HCT116 (cell line): ENCODE data around the gene SLC22A12.

Experiments used
- CEBPB ChIP-seq: IDR thresholded peaks from 2 replicates; pipeline ENCODE4 v1.6.1; 2012; ENCODE audit warnings: low read depth
- CTCF ChIP-seq, 3 experiments: fragments of 200-600 bp in 1 of 3; sonication (generic) in 1 of 3; IDR thresholded peaks in 2 of 3; conservative IDR thresholded peaks in 1 of 3; 2 replicates each; pipeline ENCODE4 v1.5.1; 2012 to 2017; ENCODE audit warnings: low read depth in 2 of 3, low read length in 2 of 3, antibody characterized with exemption in 1 of 3, borderline replicate concordance in 1 of 3, control low read depth in 1 of 3, mild to moderate bottlenecking in 1 of 3, mixed read lengths in 1 of 3, mixed run types in 1 of 3, moderate library complexity in 1 of 3; ENCODE audit not compliant: insufficient read depth in 1 of 3
- EZH2 ChIP-seq: fragments of 200-600 bp; sonication (generic); IDR thresholded peaks from 2 replicates; pipeline ENCODE4 v1.6.1; 2017; ENCODE audit warnings: antibody characterized with exemption, mixed run types
- EZH2phosphoT487 ChIP-seq: fragments of 200-600 bp; IDR thresholded peaks from 2 replicates; pipeline ENCODE4 v1.6.1; 2018; ENCODE audit warnings: antibody characterized with exemption, borderline replicate concordance
- FOSL1 ChIP-seq: IDR thresholded peaks from 2 replicates; pipeline ENCODE4 v1.6.1; 2012; ENCODE audit warnings: low read depth
- JUND ChIP-seq: IDR thresholded peaks from 2 replicates; pipeline ENCODE4 v1.6.1; 2012
- POLR2A ChIP-seq: IDR thresholded peaks from 2 replicates; pipeline ENCODE4 v1.7.0; 2011; ENCODE audit warnings: borderline replicate concordance; ENCODE audit not compliant: insufficient read depth, insufficient read length; ENCODE audit errors: extremely low read depth

GRCh38 chr11:64572143-64572542 is 18.9 kb upstream of the SLC22A12 start:
- no peak for TF ChIP-seq JUND
- TF ChIP-seq FOSL1 = no peak
- TF ChIP-seq CEBPB = no peak
- TF ChIP-seq CTCF (IDR thresholded peaks at IDR 0.05 in 2 of 3, conservative IDR thresholded peaks at IDR 0.05 in 1 of 3; ENCODE audit: borderline replicate concordance in 1 of 3, insufficient read depth in 1 of 3, low read depth in 2 of 3, low read length in 2 of 3) = no peak
- TF ChIP-seq EZH2 = no peak
- no peak for TF ChIP-seq POLR2A
- TF ChIP-seq EZH2phosphoT487 = no peak
